ENCODE measurements around the gene AGBL4. TPM values are rescaled to one million over a fixed set of nuclear protein-coding genes. Genes with fewer than 3 reads are reported as not detected.

The AGBL4 gene
- total and polyA plus RNA-seq, 2 of the 13 experiments (the other 11 are each of a cell fraction or from before 2014, with no cell fraction given) = not detected

DNA sequence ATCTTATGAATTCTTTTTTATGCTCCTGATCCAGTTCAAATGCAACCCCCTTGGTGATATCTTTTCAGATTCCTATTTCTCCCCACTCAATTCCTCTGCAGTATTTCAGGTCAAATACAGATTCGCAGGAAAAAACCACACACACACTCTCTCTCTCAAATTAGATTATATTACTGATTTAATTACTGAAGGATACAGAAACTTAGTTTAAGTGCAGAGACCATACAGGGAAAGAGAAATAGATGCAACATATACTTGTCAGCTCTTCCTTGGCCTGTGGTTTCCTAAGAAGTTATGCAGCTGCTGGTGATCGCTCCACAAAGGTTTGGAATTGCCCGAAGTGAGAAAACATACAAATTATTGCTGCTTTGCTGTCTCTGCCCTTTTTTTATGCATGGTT is 400.9 kb downstream of the AGBL4 start:
- in situ Hi-C loops (cut with HindIII; ENCODE audit: extremely low pct_ligation_motif_present, low pct_unique_long_range_greater_than_20kb) (no loop called here), intact Hi-C loops (cut with micrococcal nuclease; ENCODE audit: unreplicated experiment) (no loop called here)
- Histone ChIP-seq H2AFZ (ENCODE audit: low read length) (no peak overlapping the region), H3K4me1 (ENCODE audit: insufficient read depth, low read length) (no peaks in the 10 kb centered on the region), H3K79me2 (ENCODE audit: insufficient read depth, low read length) (no peaks in the 10 kb centered on the region), H3K27ac (ENCODE audit: extremely low read length, insufficient read depth, low read length) (no peak overlapping the region), H3K36me3 (replicated peaks in 1 of 2; ENCODE audit: control insufficient read depth in 1 of 2, insufficient read depth in 2 of 2, low read length in 2 of 2) (no peaks in the 10 kb centered on the region), H4K20me1 (ENCODE audit: insufficient read depth, low read length) (no peaks in the 10 kb centered on the region), H3K9me3 (ENCODE audit: low read length) (peaks cover 89% of the 10 kb centered on the region), H3K4me2 (ENCODE audit: low read depth, low read length) (no peak overlapping the region), H3K9ac (ENCODE audit: insufficient read depth, low read depth, low read length) (no peak overlapping the region), H3K27me3 (ENCODE audit: control insufficient read depth in 1 of 2, insufficient read depth in 2 of 2, low read length in 2 of 2) (no peaks in the 10 kb centered on the region), H3K4me3 (replicated peaks in 1 of 3; ENCODE audit: insufficient read depth in 1 of 3, low read depth in 2 of 3, low read length in 3 of 3) (no peak overlapping the region)
- ChIA-PET CTCF (ENCODE audit: low intra/inter-chr PET ratio, low total read pairs) (no interaction called here), POLR2A (no interaction called here)
- no peak for FAIRE-seq
- no peak for DNase-seq (ENCODE audit: low spot score)
- 37% methylated on average over 3 of the region's 3 CpGs for WGBS (ENCODE audit: low lambda C conversion rate)
- no TSS peak for BruUV-seq (replicated peaks)
- ATAC-seq = no peak
- TF ChIP-seq SRY (CRISPR knock-in tag; IDR thresholded peaks at IDR 0.05) (no peak), ZIK1 (CRISPR knock-in tag; IDR thresholded peaks at IDR 0.05; ENCODE audit: borderline replicate concordance, low read depth) (no peak), RFX3 (CRISPR knock-in tag; IDR thresholded peaks at IDR 0.05) (no peak), ZNF790 (CRISPR knock-in tag; IDR thresholded peaks at IDR 0.05; ENCODE audit: borderline replicate concordance) (no peak), ELF4 (CRISPR knock-in tag; IDR thresholded peaks at IDR 0.05; ENCODE audit: borderline replicate concordance) (no peak), ZNF619 (CRISPR knock-in tag; IDR thresholded peaks at IDR 0.05) (no peak), KDM5B (CRISPR knock-in tag; IDR thresholded peaks at IDR 0.05; ENCODE audit: borderline replicate concordance) (no peak), MTF2 (CRISPR knock-in tag; IDR thresholded peaks at IDR 0.05; ENCODE audit: borderline replicate concordance) (no peak), ZNF367 (CRISPR knock-in tag; IDR thresholded peaks at IDR 0.05; ENCODE audit: borderline replicate concordance) (no peak), DNMT1 (CRISPR knock-in tag; IDR thresholded peaks at IDR 0.05) (no peak), PCBP2 (optimal IDR thresholded peaks at IDR 0.05; ENCODE audit: low read depth, low read length, poor library complexity, severe bottlenecking) (no peak)
- TF ChIP-seq, protein P1, sequence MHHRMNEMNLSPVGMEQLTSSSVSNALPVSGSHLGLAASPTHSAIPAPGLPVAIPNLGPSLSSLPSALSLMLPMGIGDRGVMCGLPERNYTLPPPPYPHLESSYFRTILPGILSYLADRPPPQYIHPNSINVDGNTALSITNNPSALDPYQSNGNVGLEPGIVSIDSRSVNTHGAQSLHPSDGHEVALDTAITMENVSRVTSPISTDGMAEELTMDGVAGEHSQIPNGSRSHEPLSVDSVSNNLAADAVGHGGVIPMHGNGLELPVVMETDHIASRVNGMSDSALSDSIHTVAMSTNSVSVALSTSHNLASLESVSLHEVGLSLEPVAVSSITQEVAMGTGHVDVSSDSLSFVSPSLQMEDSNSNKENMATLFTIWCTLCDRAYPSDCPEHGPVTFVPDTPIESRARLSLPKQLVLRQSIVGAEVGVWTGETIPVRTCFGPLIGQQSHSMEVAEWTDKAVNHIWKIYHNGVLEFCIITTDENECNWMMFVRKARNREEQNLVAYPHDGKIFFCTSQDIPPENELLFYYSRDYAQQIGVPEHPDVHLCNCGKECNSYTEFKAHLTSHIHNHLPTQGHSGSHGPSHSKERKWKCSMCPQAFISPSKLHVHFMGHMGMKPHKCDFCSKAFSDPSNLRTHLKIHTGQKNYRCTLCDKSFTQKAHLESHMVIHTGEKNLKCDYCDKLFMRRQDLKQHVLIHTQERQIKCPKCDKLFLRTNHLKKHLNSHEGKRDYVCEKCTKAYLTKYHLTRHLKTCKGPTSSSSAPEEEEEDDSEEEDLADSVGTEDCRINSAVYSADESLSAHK (CRISPR knock-in tag; IDR thresholded peaks at IDR 0.05; ENCODE audit: borderline replicate concordance) = no peak
- TF ChIP-seq, protein P2, sequence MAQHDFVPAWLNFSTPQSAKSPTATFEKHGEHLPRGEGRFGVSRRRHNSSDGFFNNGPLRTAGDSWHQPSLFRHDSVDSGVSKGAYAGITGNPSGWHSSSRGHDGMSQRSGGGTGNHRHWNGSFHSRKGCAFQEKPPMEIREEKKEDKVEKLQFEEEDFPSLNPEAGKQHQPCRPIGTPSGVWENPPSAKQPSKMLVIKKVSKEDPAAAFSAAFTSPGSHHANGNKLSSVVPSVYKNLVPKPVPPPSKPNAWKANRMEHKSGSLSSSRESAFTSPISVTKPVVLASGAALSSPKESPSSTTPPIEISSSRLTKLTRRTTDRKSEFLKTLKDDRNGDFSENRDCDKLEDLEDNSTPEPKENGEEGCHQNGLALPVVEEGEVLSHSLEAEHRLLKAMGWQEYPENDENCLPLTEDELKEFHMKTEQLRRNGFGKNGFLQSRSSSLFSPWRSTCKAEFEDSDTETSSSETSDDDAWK (CRISPR knock-in tag; IDR thresholded peaks at IDR 0.05) = no peak
- TF ChIP-seq, protein P3, sequence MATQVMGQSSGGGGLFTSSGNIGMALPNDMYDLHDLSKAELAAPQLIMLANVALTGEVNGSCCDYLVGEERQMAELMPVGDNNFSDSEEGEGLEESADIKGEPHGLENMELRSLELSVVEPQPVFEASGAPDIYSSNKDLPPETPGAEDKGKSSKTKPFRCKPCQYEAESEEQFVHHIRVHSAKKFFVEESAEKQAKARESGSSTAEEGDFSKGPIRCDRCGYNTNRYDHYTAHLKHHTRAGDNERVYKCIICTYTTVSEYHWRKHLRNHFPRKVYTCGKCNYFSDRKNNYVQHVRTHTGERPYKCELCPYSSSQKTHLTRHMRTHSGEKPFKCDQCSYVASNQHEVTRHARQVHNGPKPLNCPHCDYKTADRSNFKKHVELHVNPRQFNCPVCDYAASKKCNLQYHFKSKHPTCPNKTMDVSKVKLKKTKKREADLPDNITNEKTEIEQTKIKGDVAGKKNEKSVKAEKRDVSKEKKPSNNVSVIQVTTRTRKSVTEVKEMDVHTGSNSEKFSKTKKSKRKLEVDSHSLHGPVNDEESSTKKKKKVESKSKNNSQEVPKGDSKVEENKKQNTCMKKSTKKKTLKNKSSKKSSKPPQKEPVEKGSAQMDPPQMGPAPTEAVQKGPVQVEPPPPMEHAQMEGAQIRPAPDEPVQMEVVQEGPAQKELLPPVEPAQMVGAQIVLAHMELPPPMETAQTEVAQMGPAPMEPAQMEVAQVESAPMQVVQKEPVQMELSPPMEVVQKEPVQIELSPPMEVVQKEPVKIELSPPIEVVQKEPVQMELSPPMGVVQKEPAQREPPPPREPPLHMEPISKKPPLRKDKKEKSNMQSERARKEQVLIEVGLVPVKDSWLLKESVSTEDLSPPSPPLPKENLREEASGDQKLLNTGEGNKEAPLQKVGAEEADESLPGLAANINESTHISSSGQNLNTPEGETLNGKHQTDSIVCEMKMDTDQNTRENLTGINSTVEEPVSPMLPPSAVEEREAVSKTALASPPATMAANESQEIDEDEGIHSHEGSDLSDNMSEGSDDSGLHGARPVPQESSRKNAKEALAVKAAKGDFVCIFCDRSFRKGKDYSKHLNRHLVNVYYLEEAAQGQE (IDR thresholded peaks at IDR 0.05; ENCODE audit: borderline replicate concordance in 1 of 2, low read depth in 1 of 2, low read length in 2 of 2) = no peak
